GM12878 (cell line): ENCODE measurements around the gene SRC. TPM values are rescaled to one million over a fixed set of nuclear protein-coding genes. Genes with fewer than 3 reads are reported as not detected.
A peak's percentile ranks its signal among the peaks of the same experiment; 100 is the strongest.

Experiments used
- ATAC-seq: fragments of 200-7000 bp; cut with Tn5 transposase; 3 replicates; pipeline ENCODE4 v1.9.1; 2020; ENCODE audit warnings: mild to moderate bottlenecking, moderate library complexity
- BruUV-seq: library from RNA; stranded (reverse); fragments of 400-500 nt; replicated peaks from 2 replicates; lab custom pipeline; 2021; lab: Mats Ljungman, UMichigan
- CTCF ChIA-PET: fragments of 300-600 bp; sonication (Branson Sonifier 250); formaldehyde crosslinking; extraction: SDS; loops from one replicate; lab custom pipeline; 2021; ENCODE audit warnings: inconsistent platforms; lab: Yijun Ruan, JAX
- POLR2A ChIA-PET: fragments of 350-600 bp; formaldehyde crosslinking; extraction: SDS; loops from one replicate; lab custom pipeline; 2021; ENCODE audit warnings: inconsistent platforms; lab: Charles Lee
- RAD21 ChIA-PET: fragments of 300-600 bp; sonication (Branson Sonifier 250); formaldehyde crosslinking; loops from one replicate; lab custom pipeline; 2023; ENCODE audit warnings: antibody characterized with exemption; ENCODE audit not compliant: unreplicated experiment; lab: Charles Lee
- SMC1A ChIA-PET: fragments of 300-600 bp; sonication (Branson Sonifier 250); formaldehyde crosslinking; loops from one replicate; lab custom pipeline; 2023; ENCODE audit not compliant: unreplicated experiment, uncharacterized antibody; lab: Charles Lee
- DNase-seq: peaks from one replicate; pipeline ENCODE4 v3.0.0-alpha.2; 2011; ENCODE audit warnings: low read depth, low spot score
- FAIRE-seq: peaks from 3 replicates; lab custom pipeline; 2011; peaks lifted over from hg19 to GRCh38; lab: Jason Lieb, UNC
- H2AFZ ChIP-seq: 2 replicates; pipeline ENCODE4 v1.6.0; 2011; ENCODE audit warnings: low read depth, low read length, control low read depth; ENCODE audit not compliant: control insufficient read depth
- H3K27ac ChIP-seq: 2 replicates; pipeline ENCODE4 v1.5.1; 2011; ENCODE audit warnings: control low read depth; ENCODE audit not compliant: control insufficient read depth, insufficient read depth
- H3K27me3 ChIP-seq, 2 experiments: replicated peaks in 1 of 2; 2 replicates each; pipeline versions ENCODE4 v1.6.0 to v1.6.1; 2011; ENCODE audit warnings: low read length in 1 of 2; ENCODE audit not compliant: control insufficient read depth in 2 of 2, insufficient read depth in 2 of 2
- H3K36me3 ChIP-seq, 2 experiments: 2 replicates each; pipeline ENCODE4 v1.5.1; 2011; ENCODE audit warnings: low read length in 1 of 2; ENCODE audit not compliant: control insufficient read depth in 2 of 2, insufficient read depth in 2 of 2
- H3K4me1 ChIP-seq: 2 replicates; pipeline ENCODE4 v1.6.1; 2011; ENCODE audit warnings: mild to moderate bottlenecking, low read length, moderate library complexity, mixed read lengths; ENCODE audit not compliant: control insufficient read depth, insufficient read depth
- H3K4me2 ChIP-seq: 2 replicates; pipeline ENCODE4 v1.6.0; 2011; ENCODE audit warnings: control low read depth; ENCODE audit not compliant: control insufficient read depth, insufficient read depth
- H3K4me3 ChIP-seq: fragments of 200-600 bp; sonication (generic); 2 replicates; pipeline ENCODE4 v1.5.1; 2016
- H3K79me2 ChIP-seq: 2 replicates; pipeline ENCODE4 v1.6.0; 2011; ENCODE audit warnings: low read length; ENCODE audit not compliant: control insufficient read depth, insufficient read depth
- H3K9ac ChIP-seq: 2 replicates; pipeline ENCODE4 v1.8.0; 2011; ENCODE audit warnings: low read length, control low read depth, mixed read lengths; ENCODE audit not compliant: control insufficient read depth, insufficient read depth
- H3K9me3 ChIP-seq: replicated peaks from 3 replicates; pipeline ENCODE4 v1.5.1; 2011; ENCODE audit warnings: mild to moderate bottlenecking, low read length; ENCODE audit not compliant: control insufficient read depth, insufficient read depth
- H4K20me1 ChIP-seq: 2 replicates; pipeline ENCODE4 v1.6.0; 2011; ENCODE audit not compliant: control insufficient read depth, insufficient read depth
- BCL11A ChIP-seq: IDR thresholded peaks from 2 replicates; pipeline ENCODE4 v1.6.1; 2011; ENCODE audit warnings: low read depth, low read length
- BHLHE40 ChIP-seq, 2 experiments: fragments of 450-650 bp in 1 of 2; IDR thresholded peaks; 2 replicates each; pipeline ENCODE4 v1.6.1; 2011 to 2017; ENCODE audit warnings: low read depth in 2 of 2, borderline replicate concordance in 1 of 2, improper control_type of control experiment in 1 of 2, low read length in 1 of 2, mild to moderate bottlenecking in 1 of 2
- IKZF2 ChIP-seq, 2 experiments: fragments of 450-650 bp; IDR thresholded peaks; 2 replicates each; pipeline ENCODE4 v1.6.1; 2017; ENCODE audit warnings: mild to moderate bottlenecking in 2 of 2, moderate library complexity in 2 of 2
- NFYA ChIP-seq: IDR thresholded peaks from 2 replicates; pipeline ENCODE4 v1.6.1; 2011; ENCODE audit warnings: low read depth, mild to moderate bottlenecking, low read length, improper control_type of control experiment, borderline replicate concordance
- RELA ChIP-seq: fragments of 450-650 bp; IDR thresholded peaks from 2 replicates; pipeline ENCODE4 v1.8.0; 2014; ENCODE audit warnings: borderline replicate concordance; ENCODE audit not compliant: partially characterized antibody
- TBL1XR1 ChIP-seq: IDR thresholded peaks from 2 replicates; pipeline ENCODE4 v1.6.1; 2012; ENCODE audit warnings: low read depth, low read length, improper control_type of control experiment
- WGBS: methylation state at CpG from one replicate; pipeline ENCODE4 v1.1.6; 2016; ENCODE audit warnings: low lambda C conversion rate; ENCODE audit not compliant: insufficient replicate concordance, insufficient coverage; ENCODE audit errors: missing lambda C conversion rate; 5-methylcytosine and 5-hydroxymethylcytosine counted together
- in situ Hi-C: fragments of 300-500 bp; cut with MboI; formaldehyde crosslinking; loops from 9 replicates; pipeline ENCODE4 v1.14.3; 2018; ENCODE audit warnings: mixed read lengths
- intact Hi-C: fragments of 100-400 bp; cut with micrococcal nuclease; formaldehyde crosslinking; loops from one replicate; pipeline ENCODE4 v1.14.2; 2022; ENCODE audit not compliant: unreplicated experiment
- polyA plus RNA-seq, 11 experiments: library from polyadenylated mRNA; depleted of rRNA in 4 of 11; unstranded in 6 of 11; stranded (reverse) in 5 of 11; fragments of >200 nt; fragmentation: Nextera tagmentation in 4 of 11; fragmentation: Illumina TruSeq in 1 of 11; extraction: Ambion mirVana in 4 of 11; extraction: Trizol in 1 of 11; gene quantifications; 1 replicate in 1 of 11; 2 replicates in 10 of 11; pipeline versions ENCODE4 v1.2.1 to v1.2.3, GENCODE V29; 2011 to 2016; ENCODE audit warnings: inconsistent platforms in 2 of 11, missing spikeins in 2 of 11, low read depth in 1 of 11
- total RNA-seq, 4 experiments: library from RNA; depleted of rRNA in 3 of 4; stranded (reverse); fragments of >200 nt in 3 of 4; fragmentation: Illumina TruSeq in 1 of 4; extraction: Trizol in 1 of 4; gene quantifications; 2 replicates each; pipeline versions ENCODE4 v1.2.1 to v1.2.3, GENCODE V29; 2013 to 2021

SRC gene
- total and polyA plus RNA-seq, 10 of the 15 experiments (the other 5 are each of a cell fraction or from before 2014, with no cell fraction given), result 0.60 to 71.3 (median 27.2) TPM

DNA sequence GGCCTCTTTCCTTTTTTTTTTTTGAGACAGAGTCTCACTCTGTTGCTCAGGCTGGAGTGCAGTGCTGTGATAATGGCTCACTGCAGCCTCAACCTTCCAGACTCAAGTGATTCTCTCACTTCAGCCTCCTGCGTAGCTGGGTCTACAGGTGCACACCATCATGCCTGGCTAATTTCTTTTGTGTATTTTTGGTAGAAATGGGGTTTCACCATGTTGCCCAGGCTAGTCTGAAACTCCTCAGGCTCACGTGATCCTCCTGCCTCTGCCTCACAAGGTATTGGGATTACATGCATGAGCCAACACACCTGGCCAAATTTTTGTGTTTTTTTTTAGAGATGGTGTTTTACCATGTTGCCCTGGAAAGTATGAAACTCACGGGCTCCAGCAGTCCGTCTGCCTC lies 29.3 kb downstream of the SRC start (continued):
- TF ChIP-seq BCL11A, result no peak
- no peak for TF ChIP-seq TBL1XR1
- no peak for TF ChIP-seq RELA
- TF ChIP-seq NFYA, result no peak
- TF ChIP-seq, all 136 proteins: peak for 13

DNA sequence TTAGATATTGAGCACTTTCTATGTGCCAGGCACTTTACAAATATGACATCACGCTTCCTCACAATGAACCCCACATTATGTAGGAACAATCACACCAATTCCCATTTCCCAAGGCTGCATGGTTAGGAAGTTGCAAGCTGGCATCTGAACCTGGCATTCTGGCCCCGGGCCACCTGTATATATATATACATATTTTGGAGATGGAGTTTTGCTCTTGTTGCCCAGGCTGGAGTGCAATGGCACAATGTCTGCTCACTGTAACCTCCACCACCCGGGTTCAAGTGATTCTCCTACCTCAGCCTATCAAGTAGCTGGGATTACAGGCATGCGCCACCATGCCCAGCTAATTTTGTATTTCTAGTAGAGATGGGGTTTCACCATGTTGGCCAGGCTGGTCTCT lies 30.4 kb downstream of the SRC start:
- no peak for FAIRE-seq
- BruUV-seq, result no TSS peak
- Histone ChIP-seq H3K27ac (peak overlapping the region; percentile 68), H3K27me3 (no peaks in the 10 kb centered on the region), H3K9me3 (peaks cover 4% of the 10 kb centered on the region), H3K9ac (no peak overlapping the region), H3K4me2 (no peak overlapping the region), H3K4me3 (no peak overlapping the region), H3K36me3 (peaks cover 19 to 28% of the 10 kb centered on the region in 2 experiments), H4K20me1 (no peaks in the 10 kb centered on the region), H3K79me2 (peaks cover 67% of the 10 kb centered on the region), H3K4me1 (peaks cover 59% of the 10 kb centered on the region), H2AFZ (no peak overlapping the region)
- no peak for DNase-seq
- in situ Hi-C loops (no loop called here), intact Hi-C loops (no loop called here)
- no peak for ATAC-seq
- CTCF ChIA-PET, result interaction anchor here (0.9 kb wide), 1 partner anchor 100 kb away, joined by 4 read pairs; no protein-coding TSS in a partner anchor
- RAD21 ChIA-PET, result interaction anchor here (1.2 kb wide), 1 partner anchor 28 kb away, joined by 3 read pairs; no protein-coding TSS in a partner anchor
- POLR2A ChIA-PET, result no interaction called here
- SMC1A ChIA-PET, result interaction anchor here (1.2 to 1.6 kb wide), 4 partner anchors 24 to 100 kb away, joined by 3 to 6 read pairs (median 4); no protein-coding TSS in a partner anchor
- 100% methylated on average over 4 of the region's 4 CpGs for WGBS
- no peak for TF ChIP-seq IKZF2 (IDR thresholded peaks at IDR 0.05)
- TF ChIP-seq BHLHE40 (IDR thresholded peaks at IDR 0.05; ENCODE audit: borderline replicate concordance in 1 of 2, low read depth in 2 of 2, low read length in 1 of 2), result no peak
